K562 (cell line): ENCODE data around the gene SIK3. TPM values are rescaled to one million over a fixed set of nuclear protein-coding genes. Genes with fewer than 3 reads are reported as not detected.

Experiments
- ATAC-seq: fragments of 200-7000 bp; cut with Tn5 transposase; 3 replicates; pipeline ENCODE4 v1.9.1; 2020; ENCODE audit warnings: moderate library complexity
- BruUV-seq: library from RNA; stranded (reverse); fragments of 400-500 nt; replicated peaks from 2 replicates; lab custom pipeline; 2021; lab: Mats Ljungman, UMichigan
- CTCF ChIA-PET: fragments of 300-600 bp; formaldehyde crosslinking; extraction: SDS; loops from one replicate; lab custom pipeline; 2021; ENCODE audit warnings: low intra/inter-chr PET ratio; lab: Yijun Ruan, JAX
- POLR2A ChIA-PET: fragments of 300-600, 350-650 bp; sonication (Branson Sonifier 250); formaldehyde crosslinking; extraction: SDS; loops from one replicate; lab custom pipeline; 2021; ENCODE audit warnings: antibody characterized with exemption, inconsistent platforms; lab: Yijun Ruan, JAX
- DNase-seq, 4 experiments: peaks; one replicate each; pipeline versions ENCODE4 v3.0.0 to v3.0.0-alpha.2; 2011 to 2018; ENCODE audit warnings: low spot score in 3 of 4, mixed read lengths in 3 of 4; ENCODE audit errors: extremely low read depth in 1 of 4
- FAIRE-seq: peaks from 2 replicates; lab custom pipeline; 2011; peaks lifted over from hg19 to GRCh38; lab: Jason Lieb, UNC
- H2AFZ ChIP-seq: 2 replicates; pipeline ENCODE4 v1.6.0; 2011; ENCODE audit warnings: low read depth, low read length, control low read depth, inconsistent platforms
- H3K27ac ChIP-seq: fragments of 200-600 bp; 3 replicates; pipeline ENCODE4 v1.8.0; 2011; ENCODE audit warnings: low read depth, mild to moderate bottlenecking, control low read depth, inconsistent platforms, low read length, moderate library complexity, mixed read lengths; ENCODE audit errors: extremely low read depth
- H3K27me3 ChIP-seq, 2 experiments: fragments of 300-600 bp in 1 of 2; 2 replicates in 1 of 2; 3 replicates in 1 of 2; pipeline versions ENCODE4 v1.6.0 to v1.8.0; 2011; ENCODE audit warnings: inconsistent platforms in 2 of 2, low read length in 2 of 2, mild to moderate bottlenecking in 1 of 2, mixed read lengths in 1 of 2, moderate library complexity in 1 of 2; ENCODE audit not compliant: control insufficient read depth in 2 of 2, insufficient read depth in 2 of 2
- H3K36me3 ChIP-seq: fragments of 300-600 bp; 3 replicates; pipeline ENCODE4 v1.8.0; 2011; ENCODE audit warnings: mild to moderate bottlenecking, low read length, inconsistent platforms; ENCODE audit not compliant: control insufficient read depth, insufficient read depth
- H3K4me1 ChIP-seq, 2 experiments: fragments of 200-600 bp in 1 of 2; replicated peaks in 1 of 2; 2 replicates in 1 of 2; 3 replicates in 1 of 2; pipeline versions ENCODE4 v1.5.1 to v1.8.0; 2011; ENCODE audit warnings: inconsistent platforms in 2 of 2, low read length in 2 of 2, mild to moderate bottlenecking in 1 of 2, mixed read lengths in 1 of 2, moderate library complexity in 1 of 2; ENCODE audit not compliant: control insufficient read depth in 2 of 2, insufficient read depth in 2 of 2
- H3K4me2 ChIP-seq: 2 replicates; pipeline ENCODE4 v1.6.1; 2011; ENCODE audit warnings: low read length, control low read depth, inconsistent platforms, mixed read lengths; ENCODE audit not compliant: insufficient read depth
- H3K4me3 ChIP-seq: fragments of 200-600 bp; sonication (generic), shearing (Covaris generic); 2 replicates; pipeline ENCODE4 v1.5.1; 2016; ENCODE audit warnings: control low read depth, inconsistent platforms
- H3K79me2 ChIP-seq: fragments of 200-600 bp; 3 replicates; pipeline ENCODE4 v1.8.0; 2011; ENCODE audit warnings: low read length, inconsistent platforms; ENCODE audit not compliant: control insufficient read depth, insufficient read depth
- H3K9ac ChIP-seq, 2 experiments: 2 replicates each; pipeline versions ENCODE4 v1.6.0 to v1.6.1; 2011; ENCODE audit warnings: low read depth in 2 of 2, low read length in 2 of 2, control low read depth in 1 of 2, inconsistent platforms in 1 of 2, mild to moderate bottlenecking in 1 of 2, mixed read lengths in 1 of 2; ENCODE audit not compliant: insufficient read depth in 1 of 2
- H3K9me1 ChIP-seq: one replicate; pipeline ENCODE4 v1.6.0; 2011; ENCODE audit warnings: inconsistent platforms, mild to moderate bottlenecking, low read length, moderate library complexity; ENCODE audit not compliant: control insufficient read depth, insufficient read depth
- H3K9me3 ChIP-seq: replicated peaks from 2 replicates; pipeline ENCODE4 v1.5.1; 2011; ENCODE audit warnings: low read depth, low read length, inconsistent platforms; ENCODE audit not compliant: control insufficient read depth, insufficient read depth
- H4K20me1 ChIP-seq: replicated peaks from 2 replicates; pipeline ENCODE4 v1.6.1; 2011; ENCODE audit warnings: low read length, inconsistent platforms, mixed read lengths; ENCODE audit not compliant: control insufficient read depth, insufficient read depth
- ETV6 ChIP-seq, 3 experiments: fragments of 150-350 bp in 1 of 3; sonication (generic) in 1 of 3; formaldehyde crosslinking in 1 of 3; IDR thresholded peaks; 2 replicates each; pipeline versions ENCODE4 v1.6.1 to v1.8.0; 2014 to 2022; ENCODE audit warnings: borderline replicate concordance in 2 of 3, low read depth in 2 of 3, antibody characterized with exemption in 1 of 3, low read length in 1 of 3, mild to moderate bottlenecking in 1 of 3, missing genetic modification reagents in 1 of 3
- MTA2 ChIP-seq: fragments of 450-650 bp; IDR thresholded peaks from 2 replicates; pipeline ENCODE4 v1.6.1; 2016; ENCODE audit warnings: low read depth
- REST ChIP-seq, 2 experiments: fragments of 450-650 bp; formaldehyde crosslinking in 1 of 2; IDR thresholded peaks; 2 replicates each; pipeline versions ENCODE4 v1.4.0 to v1.6.1; 2014 to 2020; ENCODE audit warnings: mild to moderate bottlenecking in 2 of 2, borderline replicate concordance in 1 of 2, low read depth in 1 of 2
- ZFP1 ChIP-seq: fragments of 450-650 bp; formaldehyde crosslinking; IDR thresholded peaks from 2 replicates; pipeline ENCODE4 v1.4.0; 2020; ENCODE audit warnings: mild to moderate bottlenecking, mixed read lengths
- ZNF217 ChIP-seq: sonication (generic); formaldehyde crosslinking; IDR thresholded peaks from 2 replicates; pipeline ENCODE4 v1.8.0; 2022; ENCODE audit warnings: mild to moderate bottlenecking, missing genetic modification reagents
- ZNF79 ChIP-seq: fragments of 250-450 bp; sonication (Bioruptor Pico); IDR thresholded peaks from 2 replicates; pipeline ENCODE4 v1.4.0; 2020; ENCODE audit warnings: low read depth, mild to moderate bottlenecking, moderate library complexity
- WGBS: fragments of 100-300 bp; shearing (Covaris generic); methylation state at CpG from one replicate; pipeline ENCODE4 v1.1.6; 2016; ENCODE audit warnings: low coverage, mixed read lengths; ENCODE audit not compliant: insufficient coverage; ENCODE audit errors: missing lambda C conversion rate; 5-methylcytosine and 5-hydroxymethylcytosine counted together
- in situ Hi-C: fragments of 300-500 bp; cut with MboI; formaldehyde crosslinking; loops from 4 replicates; pipeline ENCODE4 v1.15.0; 2018; ENCODE audit warnings: inconsistent platforms, mixed read lengths
- intact Hi-C: fragments of 100-400 bp; cut with micrococcal nuclease; formaldehyde crosslinking; loops from 2 replicates; pipeline ENCODE4 v1.14.2; 2022
- polyA plus RNA-seq, 8 experiments: library from polyadenylated mRNA; depleted of rRNA in 4 of 8; stranded (reverse) in 5 of 8; unstranded in 3 of 8; fragments of >200 nt; fragmentation: Nextera tagmentation in 2 of 8; fragmentation: Illumina TruSeq in 1 of 8; extraction: Ambion mirVana in 2 of 8; extraction: Trizol in 1 of 8; gene quantifications; 2 replicates each; pipeline versions ENCODE4 v1.2.1 to v1.2.3, GENCODE V29; 2011 to 2014; ENCODE audit warnings: inconsistent platforms in 1 of 8, missing spikeins in 1 of 8
- total RNA-seq, 7 experiments: library from RNA; depleted of rRNA in 6 of 7; stranded (reverse); fragments of >200 nt in 6 of 7; fragmentation: Illumina TruSeq in 2 of 7; extraction: Trizol in 2 of 7; gene quantifications; 2 replicates each; pipeline versions ENCODE4 v1.2.1 to v1.2.3, GENCODE V29; 2011 to 2021; ENCODE audit warnings: low replicate concordance in 1 of 7

The SIK3 gene
- total and polyA plus RNA-seq, 9 of the 15 experiments (the other 6 are each of a cell fraction or from before 2014, with no cell fraction given), result 1.6 to 21.6 (median 8.0) TPM

GRCh38 chr11:116888024-116888423 is 210.2 kb downstream of the SIK3 start:
- no peaks in the 10 kb centered on the region for H3K27me3 ChIP-seq
- H3K9ac ChIP-seq, result no peak overlapping the region
- peaks cover 7% of the 10 kb centered on the region; the same call in 2 of the 3 replicates for H3K36me3 ChIP-seq
- DNase-seq (no peak), FAIRE-seq (peak; percentile 29), ATAC-seq (no peak)
- H3K9me1 ChIP-seq, result no peaks in the 10 kb centered on the region
- H3K4me3 ChIP-seq, result no peak overlapping the region
- H3K9me3 ChIP-seq, result no peaks in the 10 kb centered on the region
- intact Hi-C loops (no loop called here), in situ Hi-C loops (loop anchor here (10.0 kb wide), 1 partner anchor 337 kb away; no protein-coding TSS in a partner anchor)
- H3K4me2 ChIP-seq, result no peak overlapping the region
- H3K79me2 ChIP-seq, result no peaks in the 10 kb centered on the region
- TF ChIP-seq ETV6 (IDR thresholded peaks at IDR 0.05; ENCODE audit: borderline replicate concordance in 1 of 2, low read depth in 2 of 2, low read length in 1 of 2), result no peak
- TF ChIP-seq ETV6 (CRISPR knock-in tag; IDR thresholded peaks at IDR 0.05; ENCODE audit: borderline replicate concordance), result no peak
- no peak for TF ChIP-seq ZNF79 (CRISPR knock-in tag)
- no peak for TF ChIP-seq MTA2
- H3K4me1 ChIP-seq, result no peaks in the 10 kb centered on the region
- H3K27ac ChIP-seq, result no peak overlapping the region
- POLR2A ChIA-PET, result no interaction called here
- H4K20me1 ChIP-seq, result no peaks in the 10 kb centered on the region
- WGBS, result 84% methylated on average over 5 of the region's 5 CpGs
- no TSS peak for BruUV-seq
- no peak overlapping the region for H2AFZ ChIP-seq
- CTCF ChIA-PET, result no interaction called here

GRCh38 chr11:116885951-116886655 is 212.1 kb downstream of the SIK3 start:
- Histone ChIP-seq H3K27me3 (no peaks in the 10 kb centered on the region), H3K4me2 (no peak overlapping the region), H4K20me1 (no peaks in the 10 kb centered on the region), H3K27ac (no peak overlapping the region), H3K4me1 (no peaks in the 10 kb centered on the region), H3K36me3 (no peaks in the 10 kb centered on the region), H3K9me3 (no peaks in the 10 kb centered on the region), H3K9me1 (no peaks in the 10 kb centered on the region), H2AFZ (no peak overlapping the region), H3K4me3 (no peak overlapping the region), H3K9ac (no peak overlapping the region), H3K79me2 (no peaks in the 10 kb centered on the region)
- ChIA-PET POLR2A (interaction anchor here (1.5 to 1.6 kb wide), 2 partner anchors 7 to 31 kb away, joined by 4 to 5 read pairs; no protein-coding TSS in a partner anchor), CTCF (no interaction called here)
- WGBS, result 83% methylated on average over 5 of the region's 5 CpGs
- FAIRE-seq (no peak), DNase-seq (no peak), ATAC-seq (no peak)
- BruUV-seq, result no TSS peak
- in situ Hi-C loops, result loop anchor here (10.0 kb wide), 1 partner anchor 339 kb away; no protein-coding TSS in a partner anchor
- intact Hi-C loops, result no loop called here
- TF ChIP-seq ZNF217 (no peak), ZFP1 (no peak), REST (IDR thresholded peaks at IDR 0.05; ENCODE audit: borderline replicate concordance) (no peak), REST (CRISPR knock-in tag; IDR thresholded peaks at IDR 0.05; ENCODE audit: low read depth) (no peak)
